Activated naive CD8-positive, alpha-beta T cell treated with anti-CD3 and anti-CD28 coated beads, Interleukin-2, amount 50 U/mL, for 24 hours (primary cell): ENCODE results near the gene TAF1.
"Not testable (repeated sequence)": the region's sequence is repeated elsewhere in the genome, so short reads cannot be mapped to it uniquely, and the experiment has no call there.

Source experiments
- ATAC-seq: fragments of 150-1000 bp; cut with Tn5 transposase; one replicate; pipeline ENCODE4 v1.10.0; 2021
- DNase-seq: peaks from one replicate; pipeline ENCODE4 v3.0.0; 2021
- H3K27ac Mint-ChIP-seq: one replicate; pipeline ENCODE4 v1.8.0; 2021; ENCODE audit warnings: mild to moderate bottlenecking, mixed read lengths
- H3K27me3 Mint-ChIP-seq: one replicate; pipeline ENCODE4 v1.8.0; 2021; ENCODE audit warnings: mixed read lengths
- H3K36me3 Mint-ChIP-seq: one replicate; pipeline ENCODE4 v1.8.0; 2021; ENCODE audit warnings: low read depth, mixed read lengths
- H3K4me1 Mint-ChIP-seq: one replicate; pipeline ENCODE4 v1.8.0; 2021; ENCODE audit warnings: mixed read lengths
- H3K4me3 Mint-ChIP-seq: one replicate; pipeline ENCODE4 v1.8.0; 2021; ENCODE audit warnings: mild to moderate bottlenecking, moderate library complexity, mixed read lengths
- H3K9me3 Mint-ChIP-seq: one replicate; pipeline ENCODE4 v1.8.0; 2021; ENCODE audit warnings: mixed read lengths

The TAF1 gene

GRCh38 chrX:71510161-71510560, 144.0 kb downstream of the TAF1 start:
- Mint-ChIP-seq H3K27ac (no peak overlapping the region), H3K9me3 (no peaks in the 10 kb centered on the region), H3K27me3 (no peaks in the 10 kb centered on the region), H3K36me3 (peaks cover 3% of the 10 kb centered on the region), H3K4me3 (no peak overlapping the region), H3K4me1 (peaks cover 17% of the 10 kb centered on the region)
- no peak for ATAC-seq
- no peak for DNase-seq

GRCh38 chrX:71513731-71514130, 147.6 kb downstream of the TAF1 start:
- peaks cover 22% of the 10 kb centered on the region for H3K4me1 Mint-ChIP-seq
- peak overlapping the region; percentile 67 for H3K27ac Mint-ChIP-seq
- not testable (repeated sequence) for H3K36me3 Mint-ChIP-seq, ATAC-seq, H3K9me3 Mint-ChIP-seq, H3K4me3 Mint-ChIP-seq, DNase-seq, H3K27me3 Mint-ChIP-seq

GRCh38 chrX:71514367-71515037, 148.3 kb downstream of the TAF1 start:
- no peak for DNase-seq
- Mint-ChIP-seq H3K27ac (peak overlapping the region; percentile 67), H3K4me1 (peaks cover 22% of the 10 kb centered on the region), H3K36me3 (peaks cover 3% of the 10 kb centered on the region), H3K4me3 (peak overlapping the region; percentile 41), H3K27me3 (no peaks in the 10 kb centered on the region), H3K9me3 (no peaks in the 10 kb centered on the region)
- ATAC-seq = peak; percentile 91

GRCh38 chrX:71515038-71515396, 148.9 kb downstream of the TAF1 start:
- Mint-ChIP-seq H3K36me3 (peaks cover 3% of the 10 kb centered on the region), H3K4me1 (peaks cover 22% of the 10 kb centered on the region), H3K4me3 (no peak overlapping the region), H3K27me3 (no peaks in the 10 kb centered on the region), H3K9me3 (no peaks in the 10 kb centered on the region), H3K27ac (no peak overlapping the region)
- ATAC-seq (no peak), DNase-seq (no peak)
